Naive thymus-derived CD4-positive, alpha-beta T cell (primary cell): Measurements from ENCODE around the gene G6PC2. TPM values are rescaled to one million over a fixed set of nuclear protein-coding genes. Genes with fewer than 3 reads are reported as not detected.

Experiments
- ATAC-seq: fragments of 150-1000 bp; cut with Tn5 transposase; 2 replicates; pipeline ENCODE4 v1.10.0; 2021; ENCODE audit warnings: mild to moderate bottlenecking, moderate library complexity
- CTCF ChIA-PET: fragments of 350-600 bp; sonication (Branson Sonifier 250); formaldehyde crosslinking; loops from one replicate; lab custom pipeline; 2021; ENCODE audit warnings: antibody characterized with exemption; lab: Charles Lee
- POLR2A ChIA-PET: fragments of 350-600 bp; sonication (Branson Sonifier 250); formaldehyde crosslinking; loops from one replicate; lab custom pipeline; 2021; ENCODE audit warnings: antibody characterized with exemption, inconsistent platforms; lab: Charles Lee
- DNase-seq, 9 donors: peaks; one replicate each; pipeline versions ENCODE4 v3.0.0 to v3.0.0-alpha.2; 2020 to 2022; ENCODE audit warnings: mixed read lengths in 1 of 9
- H3K27ac ChIP-seq: one replicate; pipeline ENCODE4 v1.7.0; 2013; ENCODE audit warnings: mild to moderate bottlenecking, low read depth, low read length, moderate library complexity
- H3K27me3 ChIP-seq, 2 donors: one replicate each; pipeline ENCODE4 v1.7.0; 2013; ENCODE audit warnings: low read length in 2 of 2, mild to moderate bottlenecking in 2 of 2, moderate library complexity in 2 of 2; ENCODE audit not compliant: control insufficient read depth in 2 of 2, insufficient read depth in 2 of 2
- H3K36me3 ChIP-seq, 3 experiments: 1 replicate in 2 of 3; 2 replicates in 1 of 3; pipeline ENCODE4 v1.7.0; 2013; ENCODE audit warnings: low read length in 3 of 3, mild to moderate bottlenecking in 3 of 3, moderate library complexity in 1 of 3; ENCODE audit not compliant: insufficient read depth in 3 of 3, control insufficient read depth in 2 of 3
- H3K4me1 ChIP-seq, 2 donors: one replicate each; pipeline ENCODE4 v1.7.0; 2013; ENCODE audit warnings: low read length in 2 of 2, mild to moderate bottlenecking in 2 of 2, moderate library complexity in 1 of 2; ENCODE audit not compliant: control insufficient read depth in 2 of 2, insufficient read depth in 2 of 2
- H3K4me3 ChIP-seq: 2 replicates; pipeline ENCODE4 v1.7.0; 2013; ENCODE audit warnings: mild to moderate bottlenecking, low read length
- H3K9me3 ChIP-seq, 3 experiments: 1 replicate in 2 of 3; 2 replicates in 1 of 3; pipeline ENCODE4 v1.7.0; 2013; ENCODE audit warnings: low read length in 3 of 3; ENCODE audit not compliant: control insufficient read depth in 2 of 3
- H3K27ac Mint-ChIP-seq, 9 donors: one replicate each; pipeline ENCODE4 v1.8.0; 2020 to 2022; ENCODE audit warnings: mixed read lengths in 9 of 9, mild to moderate bottlenecking in 8 of 9, moderate library complexity in 5 of 9, inconsistent platforms in 2 of 9
- H3K27me3 Mint-ChIP-seq, 5 donors: one replicate each; pipeline ENCODE4 v1.8.0; 2021 to 2022; ENCODE audit warnings: mixed read lengths in 5 of 5, mild to moderate bottlenecking in 1 of 5
- H3K36me3 Mint-ChIP-seq, 5 donors: one replicate each; pipeline ENCODE4 v1.8.0; 2020 to 2022; ENCODE audit warnings: mixed read lengths in 5 of 5, mild to moderate bottlenecking in 3 of 5, inconsistent platforms in 1 of 5
- H3K4me1 Mint-ChIP-seq, 7 donors: one replicate each; pipeline ENCODE4 v1.8.0; 2020 to 2022; ENCODE audit warnings: mixed read lengths in 7 of 7, mild to moderate bottlenecking in 3 of 7, inconsistent platforms in 1 of 7
- H3K4me3 Mint-ChIP-seq, 10 donors: one replicate each; pipeline ENCODE4 v1.8.0; 2020 to 2022; ENCODE audit warnings: mild to moderate bottlenecking in 10 of 10, mixed read lengths in 10 of 10, moderate library complexity in 6 of 10, inconsistent platforms in 2 of 10
- H3K9me3 Mint-ChIP-seq, 11 donors: one replicate each; pipeline ENCODE4 v1.8.0; 2020 to 2022; ENCODE audit warnings: mixed read lengths in 11 of 11, mild to moderate bottlenecking in 4 of 11, inconsistent platforms in 1 of 11, moderate library complexity in 1 of 11
- intact Hi-C, 2 donors: fragments of 100-400 bp; cut with micrococcal nuclease; formaldehyde crosslinking; loops; one replicate each; pipeline ENCODE4 v1.15.1; 2023
- polyA plus RNA-seq, 2 donors: library from polyadenylated mRNA; unstranded; fragments of 300-500 nt; fragmentation: Illumina TruSeq; gene quantifications; one replicate each; pipeline ENCODE4 v1.2.3, GENCODE V29; 2021
- total RNA-seq, 6 experiments: library from RNA in 5 of 6; stranded (reverse) in 5 of 6; gene quantifications; 1 replicate in 5 of 6; 2 replicates in 1 of 6; pipeline ENCODE4 v1.2.3 and lab custom pipeline; 2021 to 2026

G6PC2 gene
- total RNA-seq (not detected), polyA plus RNA-seq (not detected), total RNA-seq (lab: John Stamatoyannopoulos, UW) (not detected)

- H3K27me3 ChIP-seq, result no peaks in the 10 kb centered on the region
- Mint-ChIP-seq H3K9me3 (no peaks in the 10 kb centered on the region), H3K27ac (no peak within 1 kb of the TSS), H3K27me3 (peaks cover 0 to 50% (median 12%) of the 10 kb centered on the region in 5 donors), H3K36me3 (no peaks in the 10 kb centered on the region), H3K4me1 (peaks cover 0 to 1% (median 0%) of the 10 kb centered on the region in 7 donors), H3K4me3 (no peak within 1 kb of the TSS)
- H3K9me3 ChIP-seq, result no peaks in the 10 kb centered on the region
- H3K27ac ChIP-seq, result no peak within 1 kb of the TSS
- DNase-seq, result no peak
- no peaks in the 10 kb centered on the region for H3K4me1 ChIP-seq
- no peaks in the 10 kb centered on the region for H3K36me3 ChIP-seq
- CTCF ChIA-PET, result no interaction called here
- H3K4me3 ChIP-seq, result no peak within 1 kb of the TSS
- POLR2A ChIA-PET, result no interaction called here
- ATAC-seq, result no peak
- intact Hi-C loops, result no loop called here
These were observed at the start of gene G6PC2 for GRCh38 chr2:168901003-168901402. Gene G6PC2 (plus strand): TSS chr2:168901291. CDS start chr2:168901332, 41 bp downstream.

GRCh38 chr2:168851674-168852320, 49.3 kb upstream of the G6PC2 start:
- H3K36me3 ChIP-seq, result no peaks in the 10 kb centered on the region
- ChIA-PET POLR2A (no interaction called here), CTCF (no interaction called here)
- Mint-ChIP-seq H3K9me3 (peaks cover 0 to 6% (median 0%) of the 10 kb centered on the region in 11 donors), H3K27me3 (no peaks in the 10 kb centered on the region), H3K4me1 (peaks cover 0 to 3% (median 0%) of the 10 kb centered on the region in 7 donors), H3K27ac (no peak overlapping the region), H3K36me3 (peaks cover 0 to 32% (median 0%) of the 10 kb centered on the region in 5 donors), H3K4me3 (no peak overlapping the region)
- no peak overlapping the region for H3K4me3 ChIP-seq
- H3K9me3 ChIP-seq, result no peaks in the 10 kb centered on the region
- H3K27ac ChIP-seq, result no peak overlapping the region
- no peaks in the 10 kb centered on the region for H3K4me1 ChIP-seq
- DNase-seq (no peak), ATAC-seq (no peak)
- H3K27me3 ChIP-seq, result no peaks in the 10 kb centered on the region
- intact Hi-C loops, result no loop called here

GRCh38 chr2:168852481-168852880, 48.6 kb upstream of the G6PC2 start:
- intact Hi-C loops, result no loop called here
- no peaks in the 10 kb centered on the region for H3K9me3 ChIP-seq
- H3K36me3 Mint-ChIP-seq, result peaks cover 0 to 36% (median 0%) of the 10 kb centered on the region in 5 donors
- peaks cover 0 to 6% (median 0%) of the 10 kb centered on the region in 11 donors for H3K9me3 Mint-ChIP-seq
- H3K4me3 Mint-ChIP-seq, result no peak overlapping the region
- no peak overlapping the region for H3K27ac Mint-ChIP-seq
- H3K27me3 ChIP-seq, result no peaks in the 10 kb centered on the region
- ChIA-PET CTCF (no interaction called here), POLR2A (no interaction called here)
- no peaks in the 10 kb centered on the region for H3K27me3 Mint-ChIP-seq
- peaks cover 0 to 3% (median 0%) of the 10 kb centered on the region in 7 donors for H3K4me1 Mint-ChIP-seq
- no peak overlapping the region for H3K27ac ChIP-seq
- DNase-seq (no peak), ATAC-seq (no peak)
- no peaks in the 10 kb centered on the region for H3K36me3 ChIP-seq
- no peak overlapping the region for H3K4me3 ChIP-seq
- no peaks in the 10 kb centered on the region for H3K4me1 ChIP-seq

- H3K9me3 Mint-ChIP-seq, result peaks cover 0 to 6% (median 0%) of the 10 kb centered on the region in 11 donors
- no peak overlapping the region for H3K27ac ChIP-seq
- H3K4me3 ChIP-seq, result no peak overlapping the region
- ChIA-PET CTCF (no interaction called here), POLR2A (no interaction called here)
- H3K4me1 ChIP-seq, result no peaks in the 10 kb centered on the region
- ATAC-seq (no peak), DNase-seq (no peak)
- H3K9me3 ChIP-seq, result no peaks in the 10 kb centered on the region
- no peak overlapping the region for H3K27ac Mint-ChIP-seq
- no peaks in the 10 kb centered on the region for H3K27me3 ChIP-seq
- no peaks in the 10 kb centered on the region for H3K27me3 Mint-ChIP-seq
- peaks cover 0 to 42% (median 0%) of the 10 kb centered on the region in 5 donors for H3K36me3 Mint-ChIP-seq
- intact Hi-C loops, result no loop called here
- H3K36me3 ChIP-seq, result no peaks in the 10 kb centered on the region
- H3K4me1 Mint-ChIP-seq, result peaks cover 0 to 3% (median 0%) of the 10 kb centered on the region in 7 donors
- no peak overlapping the region for H3K4me3 Mint-ChIP-seq
These were observed 47.6 kb upstream of the G6PC2 start for GRCh38 chr2:168853471-168853870.

GRCh38 chr2:168854651-168855050, 46.4 kb upstream of the G6PC2 start:
- ChIA-PET CTCF (no interaction called here), POLR2A (no interaction called here)
- Histone ChIP-seq H3K27me3 (no peaks in the 10 kb centered on the region), H3K4me3 (no peak overlapping the region), H3K9me3 (no peaks in the 10 kb centered on the region), H3K27ac (no peak overlapping the region), H3K4me1 (no peaks in the 10 kb centered on the region), H3K36me3 (no peaks in the 10 kb centered on the region)
- Mint-ChIP-seq H3K4me3 (no peak overlapping the region), H3K27me3 (no peaks in the 10 kb centered on the region), H3K27ac (no peak overlapping the region), H3K36me3 (peaks cover 0 to 46% (median 0%) of the 10 kb centered on the region in 5 donors), H3K9me3 (peaks cover 0 to 6% (median 0%) of the 10 kb centered on the region in 11 donors), H3K4me1 (peaks cover 0 to 3% (median 0%) of the 10 kb centered on the region in 7 donors)
- DNase-seq (no peak), ATAC-seq (no peak)
- intact Hi-C loops, result no loop called here

GRCh38 chr2:168855601-168856000, 45.5 kb upstream of the G6PC2 start:
- H3K9me3 ChIP-seq, result no peaks in the 10 kb centered on the region
- no peaks in the 10 kb centered on the region for H3K27me3 ChIP-seq
- CTCF ChIA-PET, result no interaction called here
- no peak overlapping the region for H3K27ac Mint-ChIP-seq
- intact Hi-C loops, result no loop called here
- peaks cover 0 to 6% (median 0%) of the 10 kb centered on the region in 11 donors for H3K9me3 Mint-ChIP-seq
- H3K4me3 ChIP-seq, result no peak overlapping the region
- H3K36me3 ChIP-seq, result no peaks in the 10 kb centered on the region
- H3K4me1 ChIP-seq, result no peaks in the 10 kb centered on the region
- DNase-seq (no peak), ATAC-seq (no peak)
- H3K36me3 Mint-ChIP-seq, result peaks cover 0 to 46% (median 0%) of the 10 kb centered on the region in 5 donors
- no peaks in the 10 kb centered on the region for H3K27me3 Mint-ChIP-seq
- no peak overlapping the region for H3K27ac ChIP-seq
- no peaks in the 10 kb centered on the region for H3K4me1 Mint-ChIP-seq
- POLR2A ChIA-PET, result no interaction called here
- no peak overlapping the region for H3K4me3 Mint-ChIP-seq

- H3K27me3 Mint-ChIP-seq, result no peaks in the 10 kb centered on the region
- intact Hi-C loops, result no loop called here
- CTCF ChIA-PET, result no interaction called here
- peaks cover 0 to 6% (median 0%) of the 10 kb centered on the region in 11 donors for H3K9me3 Mint-ChIP-seq
- DNase-seq (no peak), ATAC-seq (no peak)
- no peak overlapping the region for H3K4me3 Mint-ChIP-seq
- H3K27ac Mint-ChIP-seq, result no peak overlapping the region
- POLR2A ChIA-PET, result no interaction called here
- no peaks in the 10 kb centered on the region for H3K36me3 ChIP-seq
- no peak overlapping the region for H3K4me3 ChIP-seq
- peaks cover 0 to 45% (median 1%) of the 10 kb centered on the region in 5 donors for H3K36me3 Mint-ChIP-seq
- no peaks in the 10 kb centered on the region for H3K9me3 ChIP-seq
- no peaks in the 10 kb centered on the region for H3K4me1 ChIP-seq
- H3K27me3 ChIP-seq, result no peaks in the 10 kb centered on the region
- no peaks in the 10 kb centered on the region for H3K4me1 Mint-ChIP-seq
- H3K27ac ChIP-seq, result no peak overlapping the region
These were observed 42.9 kb upstream of the G6PC2 start for GRCh38 chr2:168858146-168858545.
